ENCODE data around the gene SPATA46. TPM values are rescaled to one million over a fixed set of nuclear protein-coding genes. Genes with fewer than 3 reads are reported as not detected.
"Not testable (repeated sequence)": the region's sequence is repeated elsewhere in the genome, so short reads cannot be mapped to it uniquely, and the experiment has no call there.

Gene SPATA46
- total RNA-seq, 4 donors from 2014 or later, result not detected

- H3K4me3 ChIP-seq, result no peak overlapping the region
- H3K27ac ChIP-seq, result no peak overlapping the region
- no peaks in the 10 kb centered on the region for H3K27me3 ChIP-seq
- no peak for TF ChIP-seq CTCF (IDR thresholded peaks at IDR 0.05)
- TF ChIP-seq POLR2A (IDR thresholded peaks at IDR 0.05), result no peak
- H3K36me3 ChIP-seq, result peaks cover 0 to 11% (median 0%) of the 10 kb centered on the region in 3 donors
- no peak for DNase-seq
- no peaks in the 10 kb centered on the region for H3K9me3 ChIP-seq
- H3K4me1 ChIP-seq, result peaks cover 0 to 19% (median 2%) of the 10 kb centered on the region in 4 donors
Observed at GRCh38 chr1:162353702-162354101, 23.0 kb downstream of the SPATA46 start.

- Histone ChIP-seq H3K4me3 (no peak overlapping the region), H3K27ac (no peak overlapping the region), H3K27me3 (no peaks in the 10 kb centered on the region), H3K36me3 (peaks cover 0 to 11% (median 0%) of the 10 kb centered on the region in 3 donors), H3K4me1 (peaks cover 0 to 19% (median 2%) of the 10 kb centered on the region in 4 donors), H3K9me3 (no peaks in the 10 kb centered on the region)
- DNase-seq, result no peak
- TF ChIP-seq CTCF (IDR thresholded peaks at IDR 0.05) (no peak), POLR2A (IDR thresholded peaks at IDR 0.05) (no peak)
Observed at GRCh38 chr1:162353078-162353477, 23.6 kb downstream of the SPATA46 start.

- not testable (repeated sequence) for H3K36me3 ChIP-seq, H3K9me3 ChIP-seq, H3K27me3 ChIP-seq, H3K27ac ChIP-seq, DNase-seq, H3K4me3 ChIP-seq
- peaks cover 0 to 19% (median 2%) of the 10 kb centered on the region in 4 donors for H3K4me1 ChIP-seq
Observed at GRCh38 chr1:162351874-162352273, 24.8 kb downstream of the SPATA46 start.

- DNase-seq, result no peak
- Histone ChIP-seq H3K27me3 (no peaks in the 10 kb centered on the region), H3K27ac (no peak overlapping the region), H3K4me1 (peaks cover 0 to 19% (median 2%) of the 10 kb centered on the region in 4 donors), H3K9me3 (no peaks in the 10 kb centered on the region), H3K36me3 (peaks cover 0 to 6% (median 0%) of the 10 kb centered on the region in 3 donors), H3K4me3 (no peak overlapping the region)
- TF ChIP-seq POLR2A (IDR thresholded peaks at IDR 0.05), result no peak
- TF ChIP-seq CTCF (IDR thresholded peaks at IDR 0.05), result no peak
Observed at GRCh38 chr1:162351246-162351842, 25.3 kb downstream of the SPATA46 start.

- H3K4me1 ChIP-seq, result peaks cover 0 to 19% (median 2%) of the 10 kb centered on the region in 4 donors
- peak in 1 of 3 donors; percentile 57 for DNase-seq
- H3K9me3 ChIP-seq, result no peaks in the 10 kb centered on the region
- H3K27ac ChIP-seq, result peak overlapping the region in 1 of 4 donors; percentile 67
- no peak overlapping the region for H3K4me3 ChIP-seq
- no peaks in the 10 kb centered on the region for H3K36me3 ChIP-seq
- H3K27me3 ChIP-seq, result no peaks in the 10 kb centered on the region
- TF ChIP-seq POLR2A (IDR thresholded peaks at IDR 0.05) (no peak), CTCF (IDR thresholded peaks at IDR 0.05) (no peak)
Observed at GRCh38 chr1:162349635-162350330, 26.9 kb downstream of the SPATA46 start.

GRCh38 chr1:162347281-162347680 is 29.4 kb downstream of the SPATA46 start:
- Histone ChIP-seq H3K27me3 (no peaks in the 10 kb centered on the region), H3K27ac (no peak overlapping the region), H3K4me3 (no peak overlapping the region), H3K36me3 (no peaks in the 10 kb centered on the region), H3K9me3 (no peaks in the 10 kb centered on the region), H3K4me1 (peaks cover 0 to 19% (median 2%) of the 10 kb centered on the region in 4 donors)
- TF ChIP-seq CTCF (IDR thresholded peaks at IDR 0.05) (no peak), POLR2A (IDR thresholded peaks at IDR 0.05) (no peak)
- no peak for DNase-seq
